Ishikawa (cell line): Measurements from ENCODE around the gene B3GNT8.

Source experiments
- CEBPB ChIP-seq: IDR thresholded peaks from 2 replicates; pipeline ENCODE4 v1.6.1; 2012
- EP300 ChIP-seq: IDR thresholded peaks from 2 replicates; pipeline ENCODE4 v1.6.1; 2012; ENCODE audit warnings: borderline replicate concordance
- FOXM1 ChIP-seq: IDR thresholded peaks from 2 replicates; pipeline ENCODE4 v1.6.1; 2012; ENCODE audit warnings: low read depth, borderline replicate concordance
- NFIC ChIP-seq: IDR thresholded peaks from 2 replicates; pipeline ENCODE4 v1.6.1; 2012
- RAD21 ChIP-seq: IDR thresholded peaks from 2 replicates; pipeline ENCODE4 v1.6.1; 2012; ENCODE audit warnings: low read depth
- YY1 ChIP-seq: IDR thresholded peaks from 2 replicates; pipeline ENCODE4 v1.6.1; 2012; ENCODE audit warnings: low read depth
- ZBTB7A ChIP-seq: IDR thresholded peaks from 2 replicates; pipeline ENCODE4 v1.6.1; 2012; ENCODE audit warnings: low read depth
- TF ChIP-seq, protein P1 (sequence below): IDR thresholded peaks from 2 replicates; pipeline ENCODE4 v1.6.1; 2012
- TF ChIP-seq, protein P2 (sequence below): IDR thresholded peaks from 2 replicates; pipeline ENCODE4 v1.6.1; 2012

DNA sequence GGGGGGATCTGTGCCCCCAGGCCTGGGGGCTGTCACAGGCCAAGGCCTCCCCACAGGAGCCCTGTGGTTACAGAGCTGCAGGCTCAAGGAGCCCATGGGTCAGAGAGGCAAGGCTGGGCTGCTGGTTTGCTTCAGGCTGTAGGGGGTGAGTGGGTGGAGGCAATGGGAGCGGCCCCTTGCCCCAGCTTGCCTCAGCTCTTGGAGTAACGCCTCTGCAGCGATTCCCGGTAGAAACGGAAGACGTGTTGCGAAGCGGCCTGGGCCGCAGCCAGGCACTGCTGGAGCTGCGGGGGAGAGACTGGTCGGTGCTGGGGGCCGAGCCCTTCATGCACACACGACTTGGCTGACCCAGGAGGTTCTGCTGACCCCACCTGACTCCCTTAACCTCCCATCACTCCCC lies 40.7 kb downstream of the B3GNT8 start:
- TF ChIP-seq RAD21 (no peak), CEBPB (no peak), FOXM1 (no peak), NFIC (no peak), YY1 (no peak), ZBTB7A (no peak), EP300 (no peak)
- TF ChIP-seq, protein P1, sequence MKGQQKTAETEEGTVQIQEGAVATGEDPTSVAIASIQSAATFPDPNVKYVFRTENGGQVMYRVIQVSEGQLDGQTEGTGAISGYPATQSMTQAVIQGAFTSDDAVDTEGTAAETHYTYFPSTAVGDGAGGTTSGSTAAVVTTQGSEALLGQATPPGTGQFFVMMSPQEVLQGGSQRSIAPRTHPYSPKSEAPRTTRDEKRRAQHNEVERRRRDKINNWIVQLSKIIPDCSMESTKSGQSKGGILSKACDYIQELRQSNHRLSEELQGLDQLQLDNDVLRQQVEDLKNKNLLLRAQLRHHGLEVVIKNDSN = no peak
- TF ChIP-seq, protein P2, sequence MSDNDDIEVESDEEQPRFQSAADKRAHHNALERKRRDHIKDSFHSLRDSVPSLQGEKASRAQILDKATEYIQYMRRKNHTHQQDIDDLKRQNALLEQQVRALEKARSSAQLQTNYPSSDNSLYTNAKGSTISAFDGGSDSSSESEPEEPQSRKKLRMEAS = no peak
